SK-N-DZ (cell line): ENCODE measurements around the gene TMEM147.

Experiments
- DNase-seq: peaks from one replicate; pipeline ENCODE4 v3.0.0-alpha.2; 2015; ENCODE audit warnings: low spot score

The TMEM147 gene

DNA sequence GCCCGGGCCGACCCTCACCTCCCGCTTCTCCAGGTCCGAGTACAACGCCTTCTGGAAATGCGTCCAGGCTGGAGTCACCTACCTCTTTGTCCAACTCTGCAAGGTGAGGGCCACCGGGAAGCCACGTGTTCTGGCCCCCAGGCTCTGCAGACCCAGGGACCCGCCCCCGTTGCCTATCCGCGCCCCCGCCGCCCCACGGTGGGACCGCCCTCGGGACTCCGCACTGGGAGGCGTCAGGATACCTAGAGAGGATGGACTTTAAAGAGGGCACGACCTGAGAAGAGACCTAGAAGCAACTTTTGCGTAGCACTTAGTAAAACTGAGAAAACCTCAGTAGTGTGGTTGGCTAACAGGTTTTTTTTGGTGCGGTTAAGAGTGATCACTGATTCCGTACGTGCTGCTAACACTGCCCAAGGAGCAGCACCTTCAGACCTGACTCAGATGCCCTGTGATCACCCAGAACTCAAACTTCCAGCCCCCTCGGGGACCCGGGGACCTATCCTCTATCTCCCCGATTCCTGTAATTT is 492 bp downstream of the TMEM147 start:
- peak; percentile 29 for DNase-seq

GRCh38 chr19:35546532-35546931 is 1.1 kb downstream of the TMEM147 start:
- DNase-seq = no peak

GRCh38 chr19:35549174-35549788 is 3.9 kb downstream of the TMEM147 start:
- peak; percentile 73 for DNase-seq

GRCh38 chr19:35549879-35550523 is 4.6 kb downstream of the TMEM147 start:
- DNase-seq = no peak

DNA sequence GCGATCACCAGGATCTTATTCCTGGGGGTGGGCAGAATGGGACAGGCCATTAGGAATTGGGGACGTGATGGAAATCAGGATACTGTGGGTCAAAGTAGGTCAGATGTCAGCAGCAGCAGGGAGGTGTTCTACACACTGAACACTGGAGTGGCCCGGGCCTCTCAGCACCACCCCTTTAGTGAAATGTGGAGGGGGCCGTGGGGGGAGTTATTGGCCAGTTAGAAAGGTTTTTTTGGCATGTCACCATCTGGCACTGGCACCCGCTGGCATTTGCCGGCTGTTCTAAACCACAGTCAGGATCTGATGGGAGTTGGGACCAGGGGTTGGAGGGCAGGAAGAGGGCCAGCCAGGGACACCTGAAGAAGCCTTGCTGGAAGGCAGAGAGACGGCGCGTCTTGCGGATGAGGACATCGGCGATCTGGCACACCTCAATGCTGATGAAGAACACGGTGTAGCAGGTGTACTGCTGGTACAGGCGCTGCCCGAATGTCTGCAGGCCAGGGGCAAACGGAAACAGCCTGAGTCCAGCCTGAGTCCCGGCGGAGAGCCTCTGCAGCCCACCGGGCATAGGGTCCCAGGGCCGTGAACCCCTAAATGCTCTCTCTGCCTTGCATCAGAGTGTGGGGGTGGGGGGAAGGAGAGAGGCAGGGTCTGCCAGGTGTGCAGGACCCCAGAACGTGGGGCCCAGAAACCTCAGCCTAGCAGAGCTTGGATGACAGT is 5.8 kb downstream of the TMEM147 start:
- DNase-seq = no peak

DNA sequence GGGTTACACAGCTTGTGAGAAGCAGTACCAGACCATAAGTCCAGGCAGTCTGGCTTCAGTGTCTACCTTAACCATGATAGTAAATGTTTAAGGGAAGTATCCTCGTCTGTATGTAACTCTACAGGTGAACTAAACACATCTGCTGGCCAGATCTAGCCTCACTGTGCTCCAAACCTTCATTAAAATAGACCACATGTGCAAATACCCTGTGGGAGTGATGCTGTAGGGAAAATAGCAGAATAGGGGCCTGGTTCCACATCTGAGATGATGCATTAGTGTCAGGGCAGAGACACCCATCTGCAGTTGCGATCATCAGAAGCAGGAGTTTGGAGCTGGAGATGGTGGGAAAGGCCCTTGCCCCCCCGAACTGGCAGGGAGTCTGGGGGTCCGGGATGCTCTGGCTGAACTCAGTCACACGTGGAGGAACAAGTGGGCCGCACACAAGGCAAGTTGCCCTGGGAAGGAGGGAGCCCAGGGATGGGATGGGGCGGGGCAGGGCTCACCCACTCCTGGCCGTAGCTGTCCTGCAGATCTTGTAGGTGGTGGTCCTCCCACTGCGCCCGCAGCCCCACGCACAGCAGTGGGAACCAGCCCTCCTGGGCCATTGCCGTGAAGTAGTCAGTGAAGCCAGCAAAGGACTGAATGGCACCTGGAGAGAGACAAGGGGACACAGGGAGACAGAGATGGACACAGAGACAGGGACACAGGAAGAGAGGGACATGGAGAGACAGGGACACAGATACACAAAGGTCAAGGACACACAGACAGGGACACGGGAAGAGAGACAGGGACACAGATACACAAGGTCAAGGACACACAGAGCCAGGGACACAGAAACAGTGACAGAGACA is 7.3 kb downstream of the TMEM147 start:
- DNase-seq = no peak

DNA sequence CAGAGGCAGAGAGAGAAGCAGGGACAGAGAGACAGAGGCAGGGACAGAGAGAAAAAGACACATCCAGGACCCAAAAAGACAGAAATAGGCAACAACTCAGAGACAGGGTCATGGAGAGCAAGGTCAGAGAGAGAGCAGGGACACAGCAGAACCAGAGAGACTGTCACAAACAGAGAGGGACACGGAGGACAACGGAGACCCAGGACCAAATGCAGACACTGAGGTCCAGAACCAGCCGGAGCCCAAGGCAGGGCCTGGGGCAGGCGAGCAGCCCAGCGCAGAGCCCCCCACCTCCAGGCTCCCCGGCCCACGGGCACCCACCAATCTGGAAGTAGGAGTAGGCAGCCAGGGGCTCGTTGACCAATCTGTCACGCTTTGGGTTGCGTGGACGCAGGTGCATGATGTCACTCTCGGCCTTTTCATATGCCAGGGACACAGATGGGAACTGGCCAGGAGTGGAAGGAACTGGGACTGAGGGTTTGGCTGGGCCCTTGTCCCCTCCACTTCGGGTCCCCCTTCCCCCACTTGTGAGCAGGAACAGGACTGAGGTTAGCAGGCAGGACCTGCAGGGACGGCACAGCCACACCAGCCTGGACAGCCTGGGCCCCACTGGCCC is 8.1 kb downstream of the TMEM147 start:
- no peak for DNase-seq

- no peak for DNase-seq
These were observed 8.7 kb downstream of the TMEM147 start for GRCh38 chr19:35554076-35554475.

- peak; percentile 69 for DNase-seq
These were observed 10.0 kb downstream of the TMEM147 start for GRCh38 chr19:35555301-35556005.

- no peak for DNase-seq
These were observed 10.7 kb downstream of the TMEM147 start for GRCh38 chr19:35556025-35556590.

GRCh38 chr19:35556846-35557538 is 11.6 kb downstream of the TMEM147 start:
- DNase-seq = no peak

DNA sequence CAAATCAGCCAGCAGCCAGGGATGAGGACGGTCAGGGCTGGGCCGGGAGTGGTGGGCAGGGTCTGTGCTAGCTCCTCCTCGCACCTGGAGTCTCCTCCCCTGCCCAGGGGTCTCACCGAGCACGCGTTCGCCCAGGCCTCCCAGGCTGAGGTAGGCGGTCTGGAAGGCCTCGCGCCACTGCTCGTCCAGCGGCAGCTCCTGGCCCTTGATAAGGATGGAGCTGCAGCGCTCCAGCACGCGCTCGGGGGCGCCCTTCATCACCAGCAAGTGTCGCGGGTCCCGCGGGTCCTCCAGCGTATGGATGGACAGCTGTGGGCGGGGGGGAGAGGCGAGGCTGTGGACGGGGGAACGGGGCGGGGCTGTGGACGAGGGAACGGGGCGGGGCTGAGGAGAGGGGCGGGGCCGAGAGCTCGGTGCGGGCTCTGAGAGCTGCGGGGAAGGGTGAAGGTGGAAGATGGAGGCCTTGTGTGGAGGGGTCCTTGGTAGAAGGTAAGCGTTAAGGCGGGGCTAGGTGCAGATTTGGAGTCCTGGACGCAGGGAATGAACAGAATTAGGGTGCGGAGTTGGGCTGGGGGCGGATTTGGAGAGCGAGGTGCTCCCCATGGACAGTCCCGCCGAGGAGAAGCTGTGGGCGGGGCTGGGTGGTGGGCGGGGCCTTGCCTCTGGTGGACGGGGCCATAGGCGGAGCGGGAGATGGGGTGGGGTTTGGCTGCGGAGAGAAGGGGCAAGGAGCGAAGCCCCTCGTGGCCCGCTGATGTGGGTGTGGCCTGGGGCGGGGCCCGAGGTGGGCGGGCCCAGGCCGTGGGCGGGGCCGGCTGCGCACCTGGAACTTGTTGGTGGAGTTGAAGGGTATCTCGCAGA is 12.3 kb downstream of the TMEM147 start:
- peak; percentile 78 for DNase-seq

DNA sequence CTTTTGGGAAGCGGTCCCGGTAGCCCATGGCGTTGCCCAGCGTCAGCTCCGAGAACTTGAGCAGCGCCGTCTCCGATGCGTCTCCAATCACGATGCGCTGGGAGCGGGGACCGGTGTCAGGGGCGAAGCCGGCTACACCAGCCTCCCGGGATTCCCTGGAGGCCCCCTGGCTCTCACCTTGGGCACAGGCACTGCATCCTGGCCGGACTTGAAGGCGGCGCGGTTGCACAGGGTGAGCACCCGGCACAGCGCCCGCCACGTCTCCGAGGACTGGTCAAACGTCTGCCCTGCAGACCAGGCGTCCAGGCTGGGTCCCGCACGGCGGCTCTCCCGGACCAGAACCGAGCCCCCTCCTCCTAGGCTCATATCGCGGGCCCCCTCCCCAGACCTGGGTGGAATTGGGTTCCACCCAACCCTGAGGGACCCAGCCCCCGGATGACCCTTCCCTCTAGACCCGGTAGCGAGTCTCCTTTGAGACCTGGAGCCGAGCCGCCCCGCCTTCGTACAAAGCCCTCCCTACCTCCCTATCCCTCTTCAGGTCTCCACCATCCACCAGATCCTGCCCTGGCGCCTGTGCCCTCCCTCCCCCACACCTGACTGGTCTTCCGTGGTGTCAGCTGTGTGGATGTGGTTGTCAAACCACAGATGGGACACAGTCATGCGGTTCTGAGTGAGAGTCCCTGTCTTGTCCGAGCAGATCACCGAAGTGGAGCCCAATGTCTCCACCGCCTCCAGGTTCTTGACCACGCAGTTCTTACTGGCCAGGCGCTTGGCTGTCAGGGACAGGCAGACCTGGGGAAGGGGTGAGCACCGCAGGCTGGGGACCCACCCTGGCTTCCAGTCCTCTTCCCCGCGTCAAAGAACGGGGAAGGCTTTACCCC is 13.2 kb downstream of the TMEM147 start:
- no peak for DNase-seq

DNA sequence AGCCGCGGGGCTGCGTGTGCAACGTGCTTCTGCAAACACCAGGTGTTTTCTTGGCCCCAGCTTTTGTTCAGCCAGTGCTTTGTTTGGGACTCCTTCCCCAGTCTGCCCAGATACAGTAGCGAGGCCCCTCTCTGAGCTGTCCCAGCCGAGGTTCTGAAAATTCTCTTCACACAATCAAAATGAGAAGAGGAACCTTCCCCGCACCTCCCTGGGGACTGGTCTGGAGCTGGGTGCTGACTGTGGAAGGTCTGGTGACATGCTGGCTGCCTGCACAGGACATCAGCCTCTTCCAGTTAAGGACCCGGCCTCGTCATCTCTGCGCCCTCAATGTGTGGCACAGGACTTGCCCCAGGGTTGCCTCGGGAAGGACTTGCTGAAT is 13.8 kb downstream of the TMEM147 start:
- DNase-seq = no peak

GRCh38 chr19:35559781-35560180 is 14.4 kb downstream of the TMEM147 start:
- DNase-seq = no peak

GRCh38 chr19:35560271-35560670 is 14.8 kb downstream of the TMEM147 start:
- no peak for DNase-seq

- DNase-seq = no peak
These were observed 15.3 kb downstream of the TMEM147 start for GRCh38 chr19:35560677-35561076.

DNA sequence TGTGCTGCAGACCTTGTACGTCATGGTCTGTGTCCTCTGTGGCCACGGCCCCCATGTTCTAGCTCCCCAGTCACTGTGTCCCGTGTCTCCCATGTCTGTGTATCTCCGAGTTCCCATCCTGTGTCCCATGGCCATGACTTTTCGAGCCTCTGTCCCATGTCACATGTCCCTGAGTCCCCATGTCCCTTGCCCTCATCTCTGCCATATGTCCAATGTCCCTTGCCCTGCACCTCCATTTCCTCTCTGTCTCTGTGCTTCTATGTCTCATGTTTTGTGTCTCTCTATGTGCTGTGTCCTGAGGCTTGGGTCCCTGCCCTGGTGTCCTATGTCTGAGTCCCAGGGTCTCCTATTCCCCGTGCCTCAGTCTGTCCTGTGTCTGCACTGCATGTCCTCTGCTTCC is 16.0 kb downstream of the TMEM147 start:
- DNase-seq = no peak
